HG03354 (cell line): ENCODE measurements around the gene ULK4.

ENCODE experiments used
- ATAC-seq: cut with Tn5 transposase; IDR thresholded peaks from one replicate; pipeline ENCODE4 v1.9.1; 2021; ENCODE audit warnings: mild to moderate bottlenecking; ENCODE audit not compliant: unreplicated experiment, poor library complexity, severe bottlenecking

ULK4 gene

GRCh38 chr3:41350441-41350840 lies 611.5 kb downstream of the ULK4 start:
- ATAC-seq = no peak

DNA sequence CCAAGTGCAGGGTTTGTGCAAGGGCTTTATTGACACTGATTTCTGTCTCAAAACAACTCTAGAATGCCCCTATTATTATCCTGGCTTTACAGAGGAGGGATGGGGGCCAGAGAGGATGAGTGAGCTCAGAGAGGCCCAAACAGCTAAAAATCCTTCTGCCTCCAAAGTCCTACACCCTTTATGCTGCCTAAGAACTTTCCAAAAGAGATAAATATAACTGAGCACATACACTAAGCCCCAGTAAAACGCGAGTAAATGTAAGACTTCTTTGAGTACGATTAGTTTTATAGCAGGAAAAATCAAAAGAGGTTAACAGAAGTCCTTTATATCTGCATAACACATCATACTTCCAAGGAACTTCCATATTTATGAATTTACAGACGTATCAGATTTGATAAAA lies 613.5 kb downstream of the ULK4 start:
- no peak for ATAC-seq

DNA sequence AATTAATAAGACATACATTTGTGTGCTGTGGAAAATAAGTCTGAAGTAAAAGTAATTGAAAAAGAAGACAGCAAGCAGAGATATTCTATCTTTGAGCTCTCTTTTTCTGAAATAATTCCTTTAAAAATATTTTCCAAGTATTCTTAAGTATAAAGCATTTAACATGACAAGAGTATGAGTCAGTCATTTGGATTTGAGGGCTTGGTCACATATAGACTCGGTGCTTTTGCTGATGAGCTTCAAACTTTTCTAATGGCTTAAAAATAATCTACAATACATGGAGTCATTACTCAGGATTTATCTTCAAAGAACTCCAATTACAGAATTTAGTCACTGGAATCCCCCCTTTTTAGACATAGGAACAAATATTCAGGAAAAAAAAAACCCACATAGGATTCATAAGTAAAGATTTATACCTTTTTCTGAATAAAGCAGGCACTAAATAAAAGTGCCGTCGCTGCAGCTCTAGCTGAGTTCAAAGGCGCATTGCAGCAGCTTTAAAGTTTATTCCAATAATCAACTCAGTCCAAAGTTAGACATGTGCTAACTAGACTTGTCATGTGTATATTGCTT lies 615.1 kb downstream of the ULK4 start:
- no peak for ATAC-seq

- ATAC-seq = no peak
These were observed 616.1 kb downstream of the ULK4 start for GRCh38 chr3:41345788-41346187.

- no peak for ATAC-seq
These were observed 622.1 kb downstream of the ULK4 start for GRCh38 chr3:41339758-41340157.

GRCh38 chr3:41338276-41338675 lies 623.6 kb downstream of the ULK4 start:
- ATAC-seq = no peak

DNA sequence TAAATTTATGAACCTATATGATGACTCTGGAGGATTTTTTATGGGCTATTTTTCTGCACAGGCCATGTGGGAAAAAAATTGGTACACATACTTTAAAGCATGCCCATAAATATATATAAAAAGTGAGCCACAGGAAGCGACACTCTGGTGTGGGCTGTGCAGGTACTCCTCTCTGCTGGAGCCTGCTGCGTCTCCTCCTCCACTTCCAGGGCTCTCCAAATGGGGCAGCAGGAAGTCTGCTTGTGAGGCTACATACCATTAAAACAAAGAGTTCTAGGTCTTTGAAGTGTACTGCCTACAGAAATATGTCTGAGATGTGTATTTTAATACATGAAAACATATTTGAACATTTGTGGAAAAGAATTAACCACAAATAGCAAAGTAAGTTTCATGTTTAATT lies 627.5 kb downstream of the ULK4 start:
- ATAC-seq = no peak

DNA sequence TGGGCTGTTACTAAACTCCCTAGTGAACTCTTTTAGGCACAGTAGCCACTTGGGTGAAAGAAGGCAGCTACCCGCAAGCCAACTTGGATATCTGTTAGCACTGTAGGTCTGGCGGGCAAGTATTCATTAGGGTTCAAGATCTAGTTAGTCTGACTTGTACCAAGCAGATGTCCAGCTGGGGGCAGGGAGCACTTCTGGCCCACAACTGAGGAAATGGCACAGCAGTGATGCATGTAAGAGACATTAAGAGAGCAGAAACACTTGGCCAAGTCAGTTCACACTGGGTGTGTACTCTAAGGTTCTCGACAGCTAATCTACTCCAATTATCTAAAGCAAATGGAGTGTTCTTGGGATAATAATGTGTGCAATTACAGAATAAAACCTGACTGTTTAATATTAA lies 630.9 kb downstream of the ULK4 start:
- ATAC-seq = no peak

DNA sequence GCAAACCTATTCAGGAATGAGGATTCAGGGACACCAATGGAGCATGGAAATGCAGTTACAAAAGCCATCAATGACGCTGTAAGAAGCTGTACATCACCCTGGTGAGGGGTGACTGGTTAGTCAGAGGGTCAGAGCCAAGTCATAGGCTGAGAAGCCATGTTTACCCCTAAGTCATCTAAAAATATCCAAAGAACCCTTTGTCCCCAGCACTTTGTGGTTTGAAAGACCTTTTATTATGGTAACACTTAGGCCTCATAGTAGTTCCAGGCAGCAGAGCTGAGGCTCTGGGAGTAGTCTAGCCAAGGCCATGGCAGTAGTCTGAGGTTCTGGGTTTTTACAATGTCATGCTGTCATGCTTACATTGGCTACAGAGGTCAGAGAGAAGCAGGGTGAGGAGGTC lies 631.4 kb downstream of the ULK4 start:
- ATAC-seq = no peak

DNA sequence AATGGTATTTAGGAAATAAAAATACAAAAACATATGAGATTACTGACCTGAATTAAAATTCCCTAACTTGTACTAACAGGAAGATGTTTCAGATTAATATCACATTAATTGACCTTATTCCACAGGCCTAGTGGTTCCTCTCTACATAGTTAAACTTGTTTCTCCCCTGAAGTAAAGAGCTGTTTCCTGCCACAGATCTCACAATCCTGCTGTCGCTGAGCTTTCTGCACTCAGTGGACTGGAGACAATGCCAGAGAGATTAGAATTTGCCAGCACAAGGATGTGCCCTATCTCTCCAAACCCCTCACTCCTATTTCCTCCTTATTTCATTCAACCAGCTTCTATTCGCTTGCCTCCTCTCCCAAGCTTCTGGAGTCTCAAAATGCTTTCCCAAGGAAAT lies 632.0 kb downstream of the ULK4 start:
- ATAC-seq = no peak

DNA sequence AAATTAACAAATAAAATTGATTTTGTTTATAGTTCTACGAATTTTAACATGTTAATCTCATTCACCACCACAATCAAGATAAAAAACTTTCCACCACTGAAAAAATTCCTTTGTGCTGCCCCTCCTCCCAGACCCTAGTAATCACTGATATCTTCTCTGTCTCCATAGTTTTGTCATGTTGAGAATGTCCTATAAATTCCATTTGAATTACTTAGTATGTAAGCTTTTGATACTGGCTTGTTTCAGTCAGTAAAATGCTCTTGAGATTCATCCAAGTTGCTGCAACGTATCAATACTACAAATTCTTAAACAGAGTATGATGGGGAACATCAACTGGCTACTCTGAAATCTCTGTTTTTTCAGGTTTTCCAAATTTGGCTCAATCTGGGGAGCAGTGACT lies 633.0 kb downstream of the ULK4 start:
- no peak for ATAC-seq

- no peak for ATAC-seq
These were observed 634.2 kb downstream of the ULK4 start for GRCh38 chr3:41327718-41328117.

DNA sequence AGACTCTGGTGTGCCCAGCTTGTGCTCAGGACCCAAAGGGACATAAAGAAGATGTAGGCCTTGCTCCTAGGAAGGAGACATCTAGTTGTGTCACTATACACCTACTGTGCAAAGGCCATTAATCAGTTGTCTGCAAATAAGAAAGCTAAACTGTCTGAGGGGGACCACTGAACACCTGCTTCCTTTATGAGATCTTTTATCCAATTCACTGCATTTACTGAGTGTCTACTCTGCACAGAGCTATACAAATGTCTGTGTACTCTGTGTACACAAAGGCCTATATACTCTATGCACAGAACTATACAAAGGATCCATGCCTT lies 637.8 kb downstream of the ULK4 start:
- ATAC-seq = no peak

GRCh38 chr3:41323467-41324155 lies 638.3 kb downstream of the ULK4 start:
- ATAC-seq = no peak

- ATAC-seq = no peak
These were observed 640.3 kb downstream of the ULK4 start for GRCh38 chr3:41321642-41321980.

- ATAC-seq = no peak
These were observed 640.8 kb downstream of the ULK4 start for GRCh38 chr3:41320953-41321641.

GRCh38 chr3:41318520-41318919 lies 643.4 kb downstream of the ULK4 start:
- no peak for ATAC-seq

GRCh38 chr3:41317718-41318117 lies 644.2 kb downstream of the ULK4 start:
- no peak for ATAC-seq

DNA sequence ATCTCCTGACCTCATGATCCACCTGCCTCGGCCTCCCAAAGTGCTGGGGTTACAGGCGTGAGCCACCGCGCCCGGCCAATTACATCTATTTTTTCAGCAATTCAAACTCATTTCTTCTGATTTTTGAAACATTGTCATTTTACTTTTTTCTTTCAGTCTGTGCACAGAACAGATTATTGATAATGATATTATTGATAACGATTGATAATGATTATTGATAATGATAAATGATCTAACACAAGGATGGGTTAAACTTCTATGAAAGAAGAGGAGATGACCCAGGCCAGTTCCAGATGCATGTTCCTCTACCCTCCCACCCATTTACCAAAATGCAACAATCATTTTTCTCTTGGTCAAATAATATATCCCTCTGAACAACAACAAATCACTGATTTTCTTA lies 644.6 kb downstream of the ULK4 start:
- ATAC-seq = no peak

- ATAC-seq = no peak
These were observed 646.8 kb downstream of the ULK4 start for GRCh38 chr3:41315126-41315525.

DNA sequence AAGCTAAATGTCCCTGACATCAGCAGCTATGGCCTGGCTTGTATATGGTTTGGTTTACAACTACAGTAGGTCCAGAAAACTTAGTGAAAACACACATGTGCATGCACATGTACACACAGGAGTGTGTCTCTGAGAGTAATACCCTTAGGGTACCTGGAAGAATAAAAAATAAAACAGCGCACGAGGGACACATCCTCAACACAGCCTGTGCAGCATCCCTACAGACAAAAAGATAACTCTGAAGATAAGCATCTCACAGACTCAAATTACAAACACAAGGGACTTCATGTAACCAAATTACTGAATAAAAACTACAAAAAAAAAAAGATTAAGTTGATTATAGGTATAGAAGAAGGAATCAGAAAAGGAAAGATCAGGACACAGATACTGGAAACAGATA lies 653.8 kb downstream of the ULK4 start:
- ATAC-seq = no peak

GRCh38 chr3:41307065-41307464 lies 654.8 kb downstream of the ULK4 start:
- ATAC-seq = no peak
